Neural crest cell (in vitro differentiated cells): ENCODE data around the gene ANGPTL4. TPM values are rescaled to one million over a fixed set of nuclear protein-coding genes. Genes with fewer than 3 reads are reported as not detected.
"Not testable (repeated sequence)": the region's sequence is repeated elsewhere in the genome, so short reads cannot be mapped to it uniquely, and the experiment has no call there.

ENCODE experiments used
- DNase-seq: peaks from one replicate; pipeline ENCODE4 v3.0.0; 2021; ENCODE audit warnings: low read depth, mixed read lengths, low spot score
- H3K27ac Mint-ChIP-seq: one replicate; pipeline ENCODE4 v1.8.0; 2021; ENCODE audit warnings: mild to moderate bottlenecking, mixed read lengths; ENCODE audit not compliant: unreplicated experiment
- H3K27me3 Mint-ChIP-seq: 2 replicates; pipeline ENCODE4 v1.8.0; 2021; ENCODE audit warnings: low read depth, mild to moderate bottlenecking, mixed read lengths
- H3K36me3 Mint-ChIP-seq: 2 replicates; pipeline ENCODE4 v1.8.0; 2021; ENCODE audit warnings: low read depth, mild to moderate bottlenecking, mixed read lengths
- H3K4me1 Mint-ChIP-seq: 2 replicates; pipeline ENCODE4 v1.8.0; 2021; ENCODE audit warnings: mixed read lengths
- H3K4me3 Mint-ChIP-seq: one replicate; pipeline ENCODE4 v1.8.0; 2021; ENCODE audit warnings: mild to moderate bottlenecking, mixed read lengths
- H3K9me3 Mint-ChIP-seq: 2 replicates; pipeline ENCODE4 v1.8.0; 2021; ENCODE audit warnings: mixed read lengths
- total RNA-seq: library from RNA; stranded (reverse); gene quantifications from 2 replicates; pipeline ENCODE4 v1.2.1, GENCODE V29; 2021
- TF ChIP-seq, protein P1 (sequence below): fragments of 200-600 bp; sonication (generic); conservative IDR thresholded peaks from 2 replicates; pipeline ENCODE4 v1.5.0; 2021; ENCODE audit warnings: antibody characterized with exemption, mild to moderate bottlenecking

Gene ANGPTL4
- total RNA-seq, 1 donor from 2014 or later, result not detected

DNA sequence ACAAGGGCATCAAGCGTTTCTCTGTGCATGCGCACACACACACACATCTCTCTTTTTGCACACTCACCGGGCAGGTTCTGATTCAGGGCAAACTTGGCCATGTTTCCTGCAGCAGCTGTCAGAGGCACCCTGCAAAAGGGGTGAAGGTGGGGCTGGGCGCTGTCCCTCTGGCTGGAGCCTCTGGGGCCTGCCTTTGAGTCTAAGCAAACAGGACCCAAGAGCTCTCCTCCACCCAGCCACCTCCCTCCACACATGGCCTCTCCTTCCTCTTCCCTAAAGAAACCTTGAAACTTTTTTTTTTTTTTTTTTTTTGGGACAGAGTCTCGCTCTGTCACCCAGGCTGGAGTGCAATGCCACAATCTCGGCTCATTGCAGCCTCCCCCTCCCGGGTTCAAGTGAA is 26.2 kb upstream of the ANGPTL4 start:
- H3K27me3 Mint-ChIP-seq, result peaks cover 81% of the 10 kb centered on the region
- TF ChIP-seq, protein P1, sequence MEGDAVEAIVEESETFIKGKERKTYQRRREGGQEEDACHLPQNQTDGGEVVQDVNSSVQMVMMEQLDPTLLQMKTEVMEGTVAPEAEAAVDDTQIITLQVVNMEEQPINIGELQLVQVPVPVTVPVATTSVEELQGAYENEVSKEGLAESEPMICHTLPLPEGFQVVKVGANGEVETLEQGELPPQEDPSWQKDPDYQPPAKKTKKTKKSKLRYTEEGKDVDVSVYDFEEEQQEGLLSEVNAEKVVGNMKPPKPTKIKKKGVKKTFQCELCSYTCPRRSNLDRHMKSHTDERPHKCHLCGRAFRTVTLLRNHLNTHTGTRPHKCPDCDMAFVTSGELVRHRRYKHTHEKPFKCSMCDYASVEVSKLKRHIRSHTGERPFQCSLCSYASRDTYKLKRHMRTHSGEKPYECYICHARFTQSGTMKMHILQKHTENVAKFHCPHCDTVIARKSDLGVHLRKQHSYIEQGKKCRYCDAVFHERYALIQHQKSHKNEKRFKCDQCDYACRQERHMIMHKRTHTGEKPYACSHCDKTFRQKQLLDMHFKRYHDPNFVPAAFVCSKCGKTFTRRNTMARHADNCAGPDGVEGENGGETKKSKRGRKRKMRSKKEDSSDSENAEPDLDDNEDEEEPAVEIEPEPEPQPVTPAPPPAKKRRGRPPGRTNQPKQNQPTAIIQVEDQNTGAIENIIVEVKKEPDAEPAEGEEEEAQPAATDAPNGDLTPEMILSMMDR, result no peak
- DNase-seq, result no peak
- H3K36me3 Mint-ChIP-seq, result no peaks in the 10 kb centered on the region
- peak overlapping the region; percentile 15 for H3K4me3 Mint-ChIP-seq
- no peaks in the 10 kb centered on the region for H3K9me3 Mint-ChIP-seq
- H3K27ac Mint-ChIP-seq, result no peak overlapping the region
- H3K4me1 Mint-ChIP-seq, result peaks cover 8% of the 10 kb centered on the region

DNA sequence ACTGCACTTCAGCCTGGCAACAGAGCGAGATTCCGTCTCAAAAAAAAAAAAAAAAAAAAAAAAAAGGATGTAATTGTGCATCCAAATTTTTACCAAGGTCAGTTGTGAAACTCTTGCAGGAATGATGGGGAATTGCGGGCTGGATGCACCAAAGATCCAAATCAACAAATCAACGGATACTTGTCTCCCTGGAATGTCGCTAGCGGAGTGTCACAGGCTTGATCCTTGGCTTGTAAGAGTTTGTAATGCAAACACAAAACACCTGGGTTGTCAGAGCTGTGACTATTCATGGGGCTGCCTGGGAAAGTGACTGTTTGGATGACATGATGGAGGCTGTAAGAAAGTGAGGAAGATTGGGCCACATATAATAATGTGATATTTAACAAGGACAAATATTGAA is 25.1 kb upstream of the ANGPTL4 start:
- H3K9me3 Mint-ChIP-seq, result no peaks in the 10 kb centered on the region
- no peak for DNase-seq
- H3K4me1 Mint-ChIP-seq, result peaks cover 8% of the 10 kb centered on the region
- no peak overlapping the region for H3K4me3 Mint-ChIP-seq
- no peaks in the 10 kb centered on the region for H3K36me3 Mint-ChIP-seq
- H3K27me3 Mint-ChIP-seq, result peaks cover 78% of the 10 kb centered on the region
- no peak overlapping the region for H3K27ac Mint-ChIP-seq
- TF ChIP-seq, protein P1, result no peak

DNA sequence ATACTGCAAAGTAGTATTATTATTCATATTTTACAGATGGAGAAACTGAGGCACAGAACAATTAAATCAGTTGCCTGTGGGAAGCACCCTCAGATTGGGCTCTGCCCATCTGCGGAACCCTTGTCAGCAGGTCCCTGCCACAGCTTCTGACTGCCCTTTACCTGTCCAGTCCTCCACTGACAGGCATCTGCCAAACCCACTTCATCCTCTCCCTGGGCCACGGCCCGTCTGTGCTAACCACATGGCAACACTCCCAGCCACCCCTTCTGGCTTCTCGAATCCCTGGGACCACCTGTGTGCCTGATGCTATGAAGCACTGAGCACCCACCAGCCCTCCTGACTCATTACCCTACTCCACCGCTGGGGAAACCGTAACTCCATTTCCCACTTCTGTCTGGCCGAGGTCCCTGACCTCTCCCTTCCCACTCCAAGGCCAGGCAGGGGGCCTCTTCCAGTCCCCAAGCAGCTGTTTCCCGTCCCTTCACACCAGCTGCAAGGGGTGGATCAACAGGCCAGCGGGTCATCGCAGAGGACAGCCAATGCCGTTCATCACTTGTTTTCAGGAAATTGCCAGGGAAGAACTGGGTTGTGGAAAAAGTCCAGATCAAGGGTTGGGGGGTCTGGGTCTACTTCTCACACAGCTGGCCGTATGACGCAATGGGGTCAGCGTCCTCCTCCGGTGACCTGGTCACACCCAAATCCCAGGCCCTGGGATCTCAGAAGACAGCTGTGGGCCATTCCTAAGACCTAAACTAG is 23.4 kb upstream of the ANGPTL4 start:
- peaks cover 8% of the 10 kb centered on the region for H3K4me1 Mint-ChIP-seq
- no peaks in the 10 kb centered on the region for H3K9me3 Mint-ChIP-seq
- H3K36me3 Mint-ChIP-seq, result no peaks in the 10 kb centered on the region
- peaks cover 79% of the 10 kb centered on the region for H3K27me3 Mint-ChIP-seq
- TF ChIP-seq, protein P1, result no peak
- no peak overlapping the region for H3K27ac Mint-ChIP-seq
- DNase-seq, result no peak
- H3K4me3 Mint-ChIP-seq, result no peak overlapping the region

DNA sequence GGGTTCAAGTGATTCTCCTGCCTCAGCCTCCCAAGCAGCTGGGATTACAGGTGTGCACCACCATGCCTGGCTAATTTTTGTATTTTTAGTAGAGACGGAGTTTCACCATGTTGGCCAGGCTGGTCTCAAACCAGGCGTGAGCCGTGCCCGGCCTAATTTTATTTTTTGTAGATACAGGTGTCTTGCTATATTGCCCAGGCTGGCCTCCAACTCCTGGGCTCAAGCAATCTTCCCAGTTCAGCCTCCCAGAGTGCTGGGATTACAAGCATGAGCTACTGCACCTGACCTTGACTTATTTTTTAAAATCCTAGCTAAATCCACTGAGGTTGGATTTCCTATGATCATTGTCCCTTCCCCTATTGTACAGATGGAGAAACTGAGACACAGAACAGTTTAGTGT is 22.5 kb upstream of the ANGPTL4 start:
- H3K4me3 Mint-ChIP-seq, DNase-seq, H3K36me3 Mint-ChIP-seq, H3K27ac Mint-ChIP-seq, H3K4me1 Mint-ChIP-seq, H3K9me3 Mint-ChIP-seq: not testable (repeated sequence)
- peaks cover 69% of the 10 kb centered on the region for H3K27me3 Mint-ChIP-seq

DNA sequence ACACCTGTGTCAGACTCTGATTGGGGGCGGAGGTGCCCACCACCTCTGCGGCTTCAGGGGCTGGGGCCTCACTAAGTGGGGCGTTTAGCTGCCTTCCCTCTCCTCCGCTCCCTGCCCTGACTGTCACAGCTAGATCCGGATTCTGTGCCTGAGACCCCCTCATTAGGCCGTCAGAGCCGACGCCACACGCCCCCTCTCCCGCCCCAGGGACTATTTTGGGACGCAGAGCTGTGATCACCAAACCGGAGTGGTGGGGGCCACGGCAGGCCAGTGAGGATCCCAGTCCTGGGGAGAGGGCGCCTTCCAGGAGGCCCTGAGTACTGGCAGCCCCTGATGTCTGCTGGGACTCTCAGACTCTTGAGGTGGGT is 21.7 kb upstream of the ANGPTL4 start:
- no peak overlapping the region for H3K27ac Mint-ChIP-seq
- TF ChIP-seq, protein P1, result no peak
- no peak overlapping the region for H3K4me3 Mint-ChIP-seq
- peaks cover 8% of the 10 kb centered on the region for H3K4me1 Mint-ChIP-seq
- H3K27me3 Mint-ChIP-seq, result peaks cover 61% of the 10 kb centered on the region
- no peak for DNase-seq
- H3K9me3 Mint-ChIP-seq, result no peaks in the 10 kb centered on the region
- H3K36me3 Mint-ChIP-seq, result no peaks in the 10 kb centered on the region

DNA sequence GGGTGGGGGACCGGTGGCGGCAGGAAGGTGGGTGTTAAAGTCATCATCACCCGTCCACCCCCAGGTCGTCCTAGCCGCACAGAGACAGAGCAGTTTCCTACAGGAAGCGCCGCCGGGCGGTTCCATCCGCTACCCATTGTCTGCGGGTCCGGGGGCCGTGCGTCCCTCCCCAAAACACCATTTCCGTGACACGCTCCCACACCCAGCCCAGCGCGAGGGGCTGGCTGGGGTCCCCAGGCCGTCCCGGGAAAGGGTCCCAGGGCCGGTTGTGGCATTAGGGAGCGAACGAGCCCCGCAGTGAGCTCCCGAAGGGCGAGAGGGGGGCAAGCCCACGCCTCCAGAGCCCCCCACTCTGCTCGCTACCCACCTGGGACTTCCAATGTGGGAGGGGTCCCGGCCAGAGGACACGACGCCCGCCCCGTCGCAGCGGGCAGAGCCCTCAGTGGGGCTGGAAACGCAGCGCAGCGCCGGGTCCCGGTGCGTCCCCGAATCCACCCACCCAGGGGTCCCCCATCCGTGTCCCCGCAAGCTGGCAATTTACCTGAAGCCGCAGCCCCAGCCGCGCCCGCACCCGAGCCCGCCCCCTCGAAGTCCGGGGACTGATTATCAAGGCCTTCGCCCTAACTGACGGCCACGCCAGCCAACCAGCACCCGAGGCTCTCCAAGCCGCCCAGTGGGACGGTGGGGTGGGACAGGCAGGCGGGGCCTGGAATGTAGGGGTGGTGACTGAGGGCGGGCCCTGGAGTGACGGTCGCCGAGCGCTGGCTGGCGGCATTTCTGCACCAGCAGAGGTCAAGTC is 21.1 kb upstream of the ANGPTL4 start, which contains the start of gene KANK3:
KANK3 (minus strand) TSS at position 579 of the 799 bp plus-strand sequence. CDS start 5,434 bp downstream, outside the sequence.
- TF ChIP-seq, protein P1, result no peak
- Mint-ChIP-seq H3K27me3 (peaks cover 56% of the 10 kb centered on the region), H3K27ac (no peak within 1 kb of the TSS), H3K9me3 (no peaks in the 10 kb centered on the region), H3K36me3 (no peaks in the 10 kb centered on the region), H3K4me3 (peak within 1 kb of the TSS; percentile 64), H3K4me1 (peaks cover 12% of the 10 kb centered on the region)
- DNase-seq, result peak; percentile 88
